ENCODE results near the gene TSPAN4. TPM values are rescaled to one million over a fixed set of nuclear protein-coding genes. Genes with fewer than 3 reads are reported as not detected.

Gene TSPAN4
- polyA plus RNA-seq, 3 donors: 52.6 to 75.5 (median 63.1) TPM

DNA sequence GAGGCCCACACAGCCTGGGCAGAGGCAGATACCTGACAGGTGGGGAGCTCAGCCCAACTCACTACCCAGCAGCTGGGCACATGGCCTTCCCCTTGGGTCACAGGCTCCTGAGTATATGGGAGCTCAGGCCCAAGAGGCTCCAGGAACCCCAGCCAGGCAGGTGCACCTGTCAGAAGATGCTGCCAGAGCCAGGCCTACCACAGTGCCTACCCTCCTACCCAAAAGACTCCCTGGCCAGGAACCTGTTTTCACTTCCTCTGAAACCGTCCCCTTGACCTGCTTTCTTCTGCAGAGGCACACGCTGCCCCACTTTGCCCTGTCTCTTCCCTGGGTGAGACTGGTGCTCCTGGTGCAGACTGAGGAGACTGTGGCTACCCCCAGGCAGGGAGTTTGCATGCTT, 65.0 kb downstream of the TSPAN4 start:
- H3K27ac ChIP-seq (ENCODE audit: low read depth in 1 of 2, low read length in 2 of 2): no peak overlapping the region
- H3K9ac ChIP-seq (ENCODE audit: insufficient read depth, low read length, poor library complexity, severe bottlenecking): no peak overlapping the region
- Mint-ChIP-seq H3K27me3 (ENCODE audit: low read depth in 3 of 3) (peaks cover 0 to 4% (median 3%) of the 10 kb centered on the region in 3 donors), H3K36me3 (peaks cover 22 to 28% of the 10 kb centered on the region in 2 donors), H3K9me3 (peaks cover 0 to 2% (median 0%) of the 10 kb centered on the region in 7 donors), H3K4me3 (no peak overlapping the region), H3K4me1 (peaks cover 25% of the 10 kb centered on the region), H3K27ac (peak overlapping the region in 2 of 7 donors; percentile 26 to 57)
- no peak overlapping the region for H3K4me2 ChIP-seq (replicated peaks; ENCODE audit: extremely low read depth, low read length, poor library complexity, severe bottlenecking)
- no peaks in the 10 kb centered on the region for H4K20me1 ChIP-seq (ENCODE audit: insufficient read depth, low read length)
- 25% methylated on average over 2 of the region's 2 CpGs for WGBS (ENCODE audit: insufficient coverage)
- intact Hi-C loops (cut with micrococcal nuclease): no loop called here
- DNase-seq: no peak
- no peaks in the 10 kb centered on the region for H3K9me3 ChIP-seq (replicated peaks in 1 of 2; ENCODE audit: control insufficient read depth in 1 of 2, insufficient read depth in 1 of 2, low read length in 2 of 2)
- no peak overlapping the region for H3K4me3 ChIP-seq (replicated peaks in 1 of 3; ENCODE audit: low read depth in 2 of 3, low read length in 3 of 3)
- no peak overlapping the region for H2AFZ ChIP-seq (ENCODE audit: insufficient read depth, low read depth, low read length, poor library complexity, severe bottlenecking)
- no peaks in the 10 kb centered on the region for H3K27me3 ChIP-seq (ENCODE audit: control insufficient read depth in 2 of 2, insufficient read depth in 2 of 2, low read length in 2 of 2)
- TF ChIP-seq, protein P1, sequence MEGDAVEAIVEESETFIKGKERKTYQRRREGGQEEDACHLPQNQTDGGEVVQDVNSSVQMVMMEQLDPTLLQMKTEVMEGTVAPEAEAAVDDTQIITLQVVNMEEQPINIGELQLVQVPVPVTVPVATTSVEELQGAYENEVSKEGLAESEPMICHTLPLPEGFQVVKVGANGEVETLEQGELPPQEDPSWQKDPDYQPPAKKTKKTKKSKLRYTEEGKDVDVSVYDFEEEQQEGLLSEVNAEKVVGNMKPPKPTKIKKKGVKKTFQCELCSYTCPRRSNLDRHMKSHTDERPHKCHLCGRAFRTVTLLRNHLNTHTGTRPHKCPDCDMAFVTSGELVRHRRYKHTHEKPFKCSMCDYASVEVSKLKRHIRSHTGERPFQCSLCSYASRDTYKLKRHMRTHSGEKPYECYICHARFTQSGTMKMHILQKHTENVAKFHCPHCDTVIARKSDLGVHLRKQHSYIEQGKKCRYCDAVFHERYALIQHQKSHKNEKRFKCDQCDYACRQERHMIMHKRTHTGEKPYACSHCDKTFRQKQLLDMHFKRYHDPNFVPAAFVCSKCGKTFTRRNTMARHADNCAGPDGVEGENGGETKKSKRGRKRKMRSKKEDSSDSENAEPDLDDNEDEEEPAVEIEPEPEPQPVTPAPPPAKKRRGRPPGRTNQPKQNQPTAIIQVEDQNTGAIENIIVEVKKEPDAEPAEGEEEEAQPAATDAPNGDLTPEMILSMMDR (IDR thresholded peaks at IDR 0.05): no peak
- peaks cover 17 to 20% of the 10 kb centered on the region in 2 donors for H3K36me3 ChIP-seq (replicated peaks in 1 of 2; ENCODE audit: control insufficient read depth in 1 of 2, insufficient read depth in 2 of 2, low read length in 2 of 2)
- H3K79me2 ChIP-seq (ENCODE audit: insufficient read depth, low read length): peaks cover 16% of the 10 kb centered on the region
- H3K4me1 ChIP-seq (ENCODE audit: control insufficient read depth in 1 of 2, insufficient read depth in 2 of 2, low read length in 2 of 2): peaks cover 15 to 24% of the 10 kb centered on the region in 2 donors

DNA sequence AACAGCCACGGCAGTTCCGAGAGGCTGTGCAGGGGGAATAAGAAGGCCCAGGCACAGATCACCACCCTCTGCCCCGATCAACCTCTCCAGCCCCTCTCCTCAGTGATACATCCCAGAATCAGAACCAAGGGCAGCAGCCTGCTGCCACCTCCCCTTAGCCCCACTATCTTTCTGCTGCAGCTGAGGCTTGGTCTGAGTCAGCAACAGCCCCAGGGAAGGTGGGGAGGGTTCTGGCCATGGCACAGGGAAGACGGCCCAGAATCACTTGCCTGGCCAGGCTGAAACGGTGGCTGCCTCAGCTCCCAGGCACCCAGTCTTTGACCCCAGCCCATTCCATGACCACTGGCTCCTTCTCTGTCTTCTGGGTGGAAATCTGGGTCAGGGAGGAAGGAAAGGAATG, 65.6 kb downstream of the TSPAN4 start:
- Mint-ChIP-seq H3K4me1 (peaks cover 25% of the 10 kb centered on the region), H3K27me3 (ENCODE audit: low read depth in 3 of 3) (peaks cover 0 to 4% (median 3%) of the 10 kb centered on the region in 3 donors), H3K4me3 (no peak overlapping the region), H3K9me3 (peaks cover 0 to 2% (median 0%) of the 10 kb centered on the region in 7 donors), H3K27ac (no peak overlapping the region), H3K36me3 (peaks cover 16 to 22% of the 10 kb centered on the region in 2 donors)
- Histone ChIP-seq H3K27me3 (ENCODE audit: control insufficient read depth in 2 of 2, insufficient read depth in 2 of 2, low read length in 2 of 2) (no peaks in the 10 kb centered on the region), H2AFZ (ENCODE audit: insufficient read depth, low read depth, low read length, poor library complexity, severe bottlenecking) (no peak overlapping the region), H3K9ac (ENCODE audit: insufficient read depth, low read length, poor library complexity, severe bottlenecking) (no peak overlapping the region), H3K4me1 (ENCODE audit: control insufficient read depth in 1 of 2, insufficient read depth in 2 of 2, low read length in 2 of 2) (peaks cover 15 to 24% of the 10 kb centered on the region in 2 donors), H3K9me3 (replicated peaks in 1 of 2; ENCODE audit: control insufficient read depth in 1 of 2, insufficient read depth in 1 of 2, low read length in 2 of 2) (no peaks in the 10 kb centered on the region), H3K36me3 (replicated peaks in 1 of 2; ENCODE audit: control insufficient read depth in 1 of 2, insufficient read depth in 2 of 2, low read length in 2 of 2) (peaks cover 11 to 13% of the 10 kb centered on the region in 2 donors), H3K79me2 (ENCODE audit: insufficient read depth, low read length) (peaks cover 16% of the 10 kb centered on the region), H3K4me3 (replicated peaks in 1 of 3; ENCODE audit: low read depth in 2 of 3, low read length in 3 of 3) (no peak overlapping the region), H4K20me1 (ENCODE audit: insufficient read depth, low read length) (no peaks in the 10 kb centered on the region), H3K27ac (ENCODE audit: low read depth in 1 of 2, low read length in 2 of 2) (no peak overlapping the region), H3K4me2 (replicated peaks; ENCODE audit: extremely low read depth, low read length, poor library complexity, severe bottlenecking) (no peak overlapping the region)
- TF ChIP-seq, protein P1 (IDR thresholded peaks at IDR 0.05): no peak
- WGBS (ENCODE audit: insufficient coverage): 100% methylated on average over 2 of the region's 5 CpGs
- intact Hi-C loops (cut with micrococcal nuclease): no loop called here
- no peak for DNase-seq

All from CD14-positive monocyte (primary cell).